HG03565 (cell line): Measurements from ENCODE around the gene CD74.

ENCODE experiments used
- ATAC-seq: cut with Tn5 transposase; IDR thresholded peaks from one replicate; pipeline ENCODE4 v1.9.1; 2021; ENCODE audit warnings: mild to moderate bottlenecking, moderate library complexity; ENCODE audit not compliant: unreplicated experiment

Gene CD74

DNA sequence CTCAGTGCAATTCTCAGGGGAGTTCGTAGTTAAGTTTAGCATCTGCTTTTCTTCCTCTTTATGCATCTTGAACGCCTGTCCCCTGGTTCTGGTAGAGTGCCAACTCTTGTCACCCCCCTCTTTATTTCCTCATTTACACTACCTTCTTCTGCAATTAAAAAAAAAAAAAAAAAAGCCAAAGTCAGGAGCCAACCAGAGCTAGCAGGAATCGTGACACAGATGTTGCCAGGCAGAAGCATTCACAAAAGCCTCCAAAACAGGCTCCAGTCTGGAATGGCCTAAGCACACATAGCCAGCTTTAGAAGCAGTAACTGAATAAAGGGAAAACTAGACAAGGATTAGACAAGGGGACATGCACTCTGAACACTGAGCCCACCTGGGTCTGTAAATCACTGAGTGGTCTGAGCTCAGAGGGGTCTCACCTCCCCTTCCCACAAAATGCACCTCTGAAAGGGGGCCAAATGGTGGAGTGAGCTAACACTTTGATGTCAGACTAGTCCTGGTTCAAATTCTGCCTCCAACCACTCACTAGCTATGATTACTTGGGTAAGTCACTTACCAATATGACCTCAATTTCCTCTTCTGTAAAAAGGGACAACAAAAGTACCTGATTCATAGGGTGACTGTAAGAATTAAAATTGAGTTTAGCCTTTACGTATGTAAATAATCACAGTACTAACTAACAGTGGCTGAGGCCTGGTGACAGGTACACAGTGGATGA lies 2.0 kb downstream of the CD74 start:
- no peak for ATAC-seq

DNA sequence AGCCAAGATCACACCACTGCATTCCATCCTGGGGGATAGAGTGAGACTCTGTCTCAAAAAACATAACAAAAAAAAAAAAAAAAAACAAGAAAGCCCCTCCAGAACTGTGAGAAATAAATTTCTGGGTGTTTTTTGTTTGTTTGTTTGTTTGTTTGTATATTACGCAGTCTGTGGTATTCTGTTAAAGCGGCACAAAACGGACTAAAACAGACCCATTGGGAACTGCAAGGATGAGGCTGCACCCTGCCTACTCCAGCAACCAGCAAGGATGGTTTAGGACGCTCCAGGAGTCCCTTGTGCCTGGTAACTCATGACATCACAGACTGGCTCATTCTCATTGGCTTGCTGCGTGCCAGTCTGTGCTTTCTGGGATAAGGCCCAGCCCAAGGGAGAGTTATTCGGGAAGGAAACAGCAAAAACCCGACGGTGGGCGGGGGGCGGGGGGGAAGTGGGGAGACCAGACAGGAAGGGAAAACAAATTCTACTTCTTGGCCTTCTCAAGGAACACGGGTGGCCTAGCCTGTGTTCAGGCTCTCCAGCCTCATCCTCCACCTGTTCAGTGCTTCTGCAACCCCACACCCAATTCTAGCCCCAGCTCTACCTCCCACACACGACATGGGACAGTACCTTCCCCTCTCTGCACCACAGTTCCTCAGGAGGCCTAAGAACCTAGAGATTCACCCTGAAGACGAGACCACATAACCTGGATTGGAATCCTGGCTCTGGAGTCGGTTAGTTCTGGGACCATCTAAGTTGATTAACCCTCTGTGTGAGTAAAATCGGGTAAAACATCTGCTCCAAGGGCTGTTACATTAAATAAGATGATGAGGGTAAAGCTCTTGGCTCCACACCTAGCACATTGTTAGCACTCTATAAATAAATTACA lies 2.8 kb downstream of the CD74 start:
- ATAC-seq, result peak; percentile 27

GRCh38 chr5:150408231-150408943 lies 4.3 kb downstream of the CD74 start:
- ATAC-seq, result no peak

GRCh38 chr5:150407096-150407720 lies 5.5 kb downstream of the CD74 start:
- ATAC-seq, result no peak

- ATAC-seq, result no peak
Observed at GRCh38 chr5:150406723-150407095, 6.0 kb downstream of the CD74 start.

DNA sequence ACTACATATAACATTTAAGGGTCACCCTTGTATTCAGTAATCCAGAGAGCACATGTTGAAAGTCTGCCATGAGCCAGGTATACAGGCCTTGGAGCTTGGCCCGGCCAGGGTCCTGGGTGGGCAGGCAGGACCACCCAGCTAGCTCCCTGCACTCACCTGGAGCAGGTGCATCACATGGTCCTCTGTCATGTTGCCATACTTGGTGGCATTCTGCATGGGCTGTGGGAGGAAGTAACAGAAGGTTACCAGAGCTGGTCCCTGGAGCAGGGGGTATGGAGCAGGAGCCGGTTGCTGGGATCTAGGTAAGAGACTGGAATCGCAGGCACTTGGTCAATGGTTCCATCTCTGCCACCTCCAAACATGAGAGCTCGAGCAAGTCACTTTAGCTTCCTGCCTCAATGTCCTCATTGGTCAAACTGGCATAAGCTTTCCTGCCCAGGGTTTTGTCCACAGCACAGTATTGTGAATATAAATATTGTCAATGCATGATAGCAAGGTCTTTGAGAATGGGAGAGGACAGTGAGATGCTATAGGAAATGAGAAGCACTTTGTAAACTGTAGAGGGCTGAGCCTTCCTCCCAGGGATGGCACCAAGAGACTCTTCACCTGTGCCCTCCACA lies 6.5 kb downstream of the CD74 start:
- ATAC-seq, result no peak

DNA sequence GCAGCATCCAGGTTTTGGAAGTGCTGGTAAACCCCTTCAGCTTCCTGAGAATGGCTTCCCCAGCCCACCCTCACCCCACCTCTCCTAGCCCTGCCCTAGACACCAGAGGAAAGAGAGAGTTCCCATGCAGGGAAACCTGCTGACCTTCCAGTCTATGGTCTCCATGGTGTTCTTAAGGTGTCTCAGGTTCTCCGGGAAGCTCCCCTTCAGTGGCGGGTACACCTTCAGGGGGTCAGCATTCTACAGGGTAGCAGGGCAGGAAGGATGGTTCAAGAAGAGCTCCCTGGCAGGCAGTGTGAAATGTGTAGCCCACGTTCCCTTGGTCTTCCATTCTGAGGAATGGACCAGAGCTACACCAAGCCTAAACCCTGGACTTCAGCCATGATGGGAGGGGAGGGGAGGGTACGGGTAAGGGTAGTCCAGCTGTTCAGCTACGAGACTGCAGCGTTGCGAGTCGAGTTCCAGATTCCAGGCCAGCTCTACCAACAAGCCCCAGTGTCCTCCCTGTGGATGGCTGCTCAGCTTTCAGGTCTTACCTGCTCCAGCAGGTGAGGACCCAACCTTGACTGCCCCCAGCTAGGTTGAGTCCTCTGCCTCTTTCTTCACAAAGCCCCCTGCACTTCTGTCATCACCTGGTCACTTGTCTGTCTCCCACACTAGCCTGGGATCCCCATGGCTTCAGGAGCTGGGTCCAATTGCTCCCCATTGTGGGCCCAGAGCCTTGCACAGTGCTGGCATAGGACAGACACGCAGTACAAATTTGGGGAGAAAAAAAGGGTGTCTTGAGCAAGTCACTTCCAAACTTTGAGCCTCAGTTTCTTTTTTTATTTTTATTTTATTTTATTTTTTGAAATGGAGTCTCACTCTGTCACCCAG lies 7.5 kb downstream of the CD74 start:
- no peak for ATAC-seq

DNA sequence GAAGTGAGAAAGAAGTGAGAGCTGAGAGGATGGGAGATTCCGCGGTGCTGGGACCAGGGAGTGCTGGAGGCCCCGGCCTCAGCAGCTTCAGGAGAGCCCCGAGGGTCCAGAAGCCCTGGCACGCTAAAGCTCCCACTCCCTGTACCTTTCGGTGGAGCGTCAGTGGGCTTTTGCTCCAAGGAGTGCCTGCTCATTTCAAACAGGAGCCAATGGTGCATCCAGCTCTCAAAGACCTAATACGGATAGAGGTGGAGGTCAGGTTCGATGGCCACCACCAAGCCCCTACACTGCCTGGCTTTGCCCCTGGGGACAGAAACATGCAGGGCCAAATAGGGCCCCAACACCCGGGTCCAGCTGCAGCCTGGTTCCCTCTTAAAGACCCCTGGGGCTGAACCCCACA lies 8.2 kb downstream of the CD74 start:
- ATAC-seq, result no peak

GRCh38 chr5:150404121-150404520 lies 8.6 kb downstream of the CD74 start:
- ATAC-seq, result no peak

GRCh38 chr5:150402901-150403342 lies 9.8 kb downstream of the CD74 start:
- no peak for ATAC-seq

- no peak for ATAC-seq
Observed at GRCh38 chr5:150402229-150402773, 10.4 kb downstream of the CD74 start.

DNA sequence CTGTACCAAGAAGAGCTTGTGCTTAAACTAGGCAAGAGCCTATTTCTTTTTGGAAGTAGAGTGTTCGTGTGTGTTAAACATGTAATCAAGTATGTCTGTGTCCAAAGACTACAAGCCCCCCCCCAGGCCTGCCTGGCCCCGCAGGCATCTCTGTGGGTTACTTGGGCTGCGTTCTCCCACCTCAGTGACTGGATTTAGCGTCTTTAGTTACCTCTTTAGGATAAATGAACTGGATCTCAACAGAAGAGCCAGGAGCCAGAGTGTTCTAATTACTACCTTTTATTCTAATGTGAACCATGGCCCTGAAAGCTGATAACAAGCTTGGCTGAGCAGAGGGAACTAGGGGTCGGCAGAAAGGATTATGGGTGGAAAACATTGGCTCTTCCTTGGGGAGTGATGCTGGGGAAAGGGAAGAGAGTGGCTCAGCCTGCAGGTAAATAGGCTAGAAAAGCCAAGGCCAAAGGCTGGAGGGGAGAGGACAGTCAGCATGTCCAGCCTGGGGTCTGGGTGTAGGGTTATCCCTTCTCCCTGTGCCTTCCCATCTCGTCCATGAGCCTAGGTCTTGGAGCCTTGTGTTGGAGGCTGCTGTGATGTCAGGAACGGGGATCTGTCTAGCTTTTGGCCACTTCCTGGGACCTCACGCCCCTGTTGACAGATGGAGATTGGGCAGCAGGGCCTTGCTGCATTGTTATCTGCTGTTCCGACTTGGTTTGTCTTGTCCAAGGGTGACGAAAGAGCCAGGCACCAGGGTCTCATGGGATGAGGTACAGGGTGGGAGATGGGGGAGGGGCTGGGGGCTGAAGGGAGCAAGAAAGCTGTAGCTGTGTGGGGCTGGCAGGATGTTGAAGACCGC lies 11.1 kb downstream of the CD74 start:
- ATAC-seq, result no peak

DNA sequence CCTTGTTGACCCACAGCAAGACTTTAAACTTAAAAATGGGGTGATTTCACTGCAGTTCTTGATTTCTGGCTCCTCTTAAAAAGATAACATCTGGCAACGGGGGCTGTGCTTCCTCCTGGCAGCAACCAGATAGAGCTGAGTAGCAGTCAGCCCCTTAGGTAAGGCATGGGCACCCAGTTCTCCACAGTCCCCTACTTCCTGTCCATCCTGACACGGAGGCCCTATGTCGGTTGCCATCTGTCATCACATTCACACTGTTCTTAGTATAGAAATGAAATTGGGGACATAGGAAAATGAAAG lies 11.7 kb downstream of the CD74 start:
- ATAC-seq, result no peak

GRCh38 chr5:150400316-150401075 lies 12.2 kb downstream of the CD74 start:
- no peak for ATAC-seq

GRCh38 chr5:150399524-150400211 lies 13.0 kb downstream of the CD74 start:
- ATAC-seq, result no peak

DNA sequence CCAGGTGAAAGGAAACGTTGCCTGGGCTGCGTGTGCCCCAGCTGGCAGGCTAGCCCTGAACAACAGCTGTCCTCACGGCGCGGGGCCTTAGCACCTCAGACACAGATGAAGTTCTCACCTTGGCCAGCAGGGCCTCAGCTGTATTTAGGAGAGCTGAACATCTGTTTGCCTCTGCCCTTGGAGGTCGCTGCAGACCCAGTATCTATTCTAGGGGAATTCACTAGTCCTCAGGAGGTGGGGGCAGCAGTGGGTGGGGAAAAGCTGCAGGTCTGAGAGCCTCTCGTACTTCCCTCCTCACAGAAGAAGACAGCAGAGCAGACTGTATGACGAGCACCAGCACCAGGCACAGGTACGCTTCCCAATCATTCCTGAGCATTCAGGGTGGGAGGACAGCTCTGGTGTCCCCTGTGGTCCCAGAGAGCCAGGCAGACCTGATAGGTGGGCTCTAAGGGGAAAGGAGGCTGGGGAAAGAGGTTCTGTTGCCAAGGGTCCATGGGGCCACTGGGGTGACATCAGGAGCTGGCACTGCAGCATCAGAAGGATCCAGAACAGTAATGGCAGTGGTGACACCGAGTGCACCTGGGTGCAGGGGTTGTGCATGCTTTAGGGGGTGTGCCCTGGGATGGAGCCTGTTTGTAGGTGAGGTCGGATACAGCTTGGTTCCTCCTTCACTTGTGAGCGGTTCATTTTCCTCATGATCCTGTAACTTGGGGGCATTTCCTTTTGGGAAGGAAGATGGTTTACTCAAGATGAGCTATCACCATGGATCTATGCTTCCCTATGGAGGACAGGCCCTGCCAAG lies 13.8 kb downstream of the CD74 start:
- ATAC-seq, result peak; percentile 65
